Bronchial epithelial cell (primary cell): Measurements from ENCODE around the gene NOP16. TPM values are rescaled to one million over a fixed set of nuclear protein-coding genes. Genes with fewer than 3 reads are reported as not detected.
A peak's percentile ranks its signal among the peaks of the same experiment; 100 is the strongest.

Source experiments
- DNase-seq: peaks from one replicate; pipeline ENCODE4 v3.0.0-alpha.2; 2010; ENCODE audit warnings: low read depth
- FAIRE-seq: peaks from 2 replicates; lab custom pipeline; 2011; peaks lifted over from hg19 to GRCh38; lab: Jason Lieb, UNC
- H3K27me3 ChIP-seq: 2 replicates; pipeline ENCODE4 v1.5.1; 2011; ENCODE audit warnings: low read length; ENCODE audit not compliant: control insufficient read depth, insufficient read depth
- H3K36me3 ChIP-seq: 2 replicates; pipeline ENCODE4 v1.5.1; 2011; ENCODE audit warnings: low read length; ENCODE audit not compliant: control insufficient read depth, insufficient read depth
- H3K4me3 ChIP-seq: 2 replicates; pipeline ENCODE4 v1.5.1; 2011; ENCODE audit warnings: mild to moderate bottlenecking, low read depth, low read length, control low read depth
- CTCF ChIP-seq: IDR thresholded peaks from 2 replicates; pipeline ENCODE4 v1.5.1; 2011; ENCODE audit warnings: mild to moderate bottlenecking, moderate library complexity, low read length, control low read depth, inconsistent platforms; ENCODE audit not compliant: insufficient read depth, severe bottlenecking
- total RNA-seq: library from RNA; depleted of rRNA; stranded (reverse); fragments of >200 nt; gene quantifications from 2 replicates; pipeline ENCODE4 v1.2.1, GENCODE V29; 2014

The NOP16 gene
- 29.3 and 36.1 TPM in 2 replicates for total RNA-seq

- FAIRE-seq (peak; percentile 82), DNase-seq (peak; percentile 97)
- H3K4me3 ChIP-seq = peak within 1 kb of the TSS; percentile 93
- peaks cover 26% of the 10 kb centered on the region for H3K36me3 ChIP-seq
- no peaks in the 10 kb centered on the region for H3K27me3 ChIP-seq
- TF ChIP-seq CTCF = no peak
Observed at GRCh38 chr5:176388444-176389134, at the start of gene NOP16, which contains the start of gene HIGD2A. Gene NOP16 (minus strand): TSS chr5:176388598. CDS start chr5:176388539, 59 bp downstream. Gene HIGD2A (plus strand): TSS chr5:176388751. CDS start chr5:176388820, 69 bp downstream.

GRCh38 chr5:176436656-176437055 is 48.3 kb upstream of the NOP16 start:
- Histone ChIP-seq H3K4me3 (no peak overlapping the region), H3K36me3 (no peaks in the 10 kb centered on the region), H3K27me3 (no peaks in the 10 kb centered on the region)
- DNase-seq (peak; percentile 85), FAIRE-seq (no peak)
- TF ChIP-seq CTCF = no peak

GRCh38 chr5:176432707-176433106 is 44.3 kb upstream of the NOP16 start:
- no peak overlapping the region for H3K4me3 ChIP-seq
- H3K27me3 ChIP-seq = no peaks in the 10 kb centered on the region
- FAIRE-seq (no peak), DNase-seq (no peak)
- TF ChIP-seq CTCF = no peak
- H3K36me3 ChIP-seq = no peaks in the 10 kb centered on the region

GRCh38 chr5:176429972-176430371 is 41.6 kb upstream of the NOP16 start:
- no peak for FAIRE-seq
- no peak overlapping the region for H3K4me3 ChIP-seq
- no peak for TF ChIP-seq CTCF
- DNase-seq = no peak
- H3K27me3 ChIP-seq = no peaks in the 10 kb centered on the region
- no peaks in the 10 kb centered on the region for H3K36me3 ChIP-seq

GRCh38 chr5:176427971-176428370 is 39.6 kb upstream of the NOP16 start:
- DNase-seq = no peak
- Histone ChIP-seq H3K36me3 (no peaks in the 10 kb centered on the region), H3K27me3 (no peaks in the 10 kb centered on the region), H3K4me3 (no peak overlapping the region)
- TF ChIP-seq CTCF = no peak
- no peak for FAIRE-seq
